T47D (cell line): ENCODE results near the gene ATF4.

ENCODE experiments used
- DNase-seq, 2 experiments: peaks; one replicate each; pipeline versions ENCODE4 v3.0.0 to v3.0.0-alpha.2; 2011 to 2012; ENCODE audit warnings: low read depth in 1 of 2, low spot score in 1 of 2
- JUND ChIP-seq: IDR thresholded peaks from 2 replicates; pipeline ENCODE4 v1.6.1; 2012; ENCODE audit warnings: low read depth
- in situ Hi-C: cut with HindIII; loops from 2 replicates; pipeline ENCODE4 v1.10.0; 2016; ENCODE audit warnings: low sequenced_read_pairs, low pct_unique_long_range_greater_than_20kb

Gene ATF4

DNA sequence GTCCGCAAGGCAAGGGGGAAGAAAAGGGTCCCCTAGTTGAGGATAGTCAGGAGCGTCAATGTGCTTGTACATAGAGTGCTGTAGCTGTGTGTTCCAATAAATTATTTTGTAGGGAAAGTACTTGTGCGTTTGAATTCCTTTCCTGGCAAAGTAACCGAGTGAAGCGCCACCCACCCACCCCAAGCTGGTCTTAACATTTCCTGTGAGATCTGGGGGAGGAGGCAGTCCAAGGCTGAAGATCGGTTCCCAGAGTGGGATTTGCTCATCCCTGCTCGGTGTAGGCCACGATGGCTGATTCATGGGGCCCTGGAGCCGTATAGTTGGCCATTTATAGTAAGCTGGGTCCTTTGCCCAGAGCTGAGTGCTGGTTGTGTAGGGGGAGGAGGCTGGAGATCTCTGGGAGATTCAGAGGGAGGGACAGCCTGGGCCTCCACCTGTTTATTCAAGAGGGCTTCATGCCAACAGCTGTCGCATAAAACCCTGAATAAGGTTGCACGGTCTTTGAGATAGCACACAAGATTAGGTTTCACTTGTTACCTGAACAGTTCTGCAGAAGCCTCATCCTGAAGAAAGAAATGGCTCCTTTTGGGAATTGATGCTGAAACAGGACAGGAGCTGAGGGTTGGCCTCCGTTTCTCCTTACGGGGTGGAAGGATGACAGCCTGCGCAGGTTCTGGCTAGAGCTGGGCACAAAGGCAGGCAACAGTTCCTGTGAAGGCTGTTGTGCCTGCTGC lies 2.4 kb downstream of the ATF4 start:
- DNase-seq: peak in 1 of 2 experiments; percentile 77
- in situ Hi-C loops: no loop called here
- no peak for TF ChIP-seq JUND

DNA sequence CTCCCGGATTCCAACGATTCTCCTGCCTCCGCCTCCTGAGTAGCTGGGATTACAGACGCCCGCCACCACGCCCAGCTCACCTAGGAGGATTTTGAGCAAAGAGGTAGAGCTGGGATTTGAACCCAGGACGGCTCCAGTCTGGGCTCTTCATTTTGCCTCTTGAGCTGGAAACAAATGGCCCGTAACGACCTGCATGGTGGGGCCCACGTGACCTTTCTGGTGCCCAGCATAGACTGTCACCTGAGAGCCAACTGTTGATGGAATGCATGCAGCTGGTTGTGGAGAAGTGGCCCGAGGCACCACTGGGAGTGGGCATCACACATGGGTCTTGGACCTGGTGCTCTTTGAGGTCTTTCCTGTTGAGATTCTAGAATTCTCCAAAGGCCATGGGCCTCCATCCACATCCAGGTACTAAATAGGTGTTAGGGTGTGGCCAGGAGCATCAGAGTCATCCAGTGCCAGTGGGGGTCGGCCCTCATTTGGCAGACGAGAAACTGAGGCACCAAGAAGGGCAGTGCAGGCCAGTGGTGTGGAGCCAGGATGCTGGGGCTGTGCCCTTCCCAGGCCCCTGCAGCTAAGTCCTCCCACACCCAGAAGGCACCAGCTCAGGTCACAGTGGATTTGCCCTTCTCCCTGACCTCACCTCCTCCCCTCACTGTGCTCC lies 3.9 kb downstream of the ATF4 start:
- DNase-seq: no peak
- in situ Hi-C loops: no loop called here
- TF ChIP-seq JUND: no peak

DNA sequence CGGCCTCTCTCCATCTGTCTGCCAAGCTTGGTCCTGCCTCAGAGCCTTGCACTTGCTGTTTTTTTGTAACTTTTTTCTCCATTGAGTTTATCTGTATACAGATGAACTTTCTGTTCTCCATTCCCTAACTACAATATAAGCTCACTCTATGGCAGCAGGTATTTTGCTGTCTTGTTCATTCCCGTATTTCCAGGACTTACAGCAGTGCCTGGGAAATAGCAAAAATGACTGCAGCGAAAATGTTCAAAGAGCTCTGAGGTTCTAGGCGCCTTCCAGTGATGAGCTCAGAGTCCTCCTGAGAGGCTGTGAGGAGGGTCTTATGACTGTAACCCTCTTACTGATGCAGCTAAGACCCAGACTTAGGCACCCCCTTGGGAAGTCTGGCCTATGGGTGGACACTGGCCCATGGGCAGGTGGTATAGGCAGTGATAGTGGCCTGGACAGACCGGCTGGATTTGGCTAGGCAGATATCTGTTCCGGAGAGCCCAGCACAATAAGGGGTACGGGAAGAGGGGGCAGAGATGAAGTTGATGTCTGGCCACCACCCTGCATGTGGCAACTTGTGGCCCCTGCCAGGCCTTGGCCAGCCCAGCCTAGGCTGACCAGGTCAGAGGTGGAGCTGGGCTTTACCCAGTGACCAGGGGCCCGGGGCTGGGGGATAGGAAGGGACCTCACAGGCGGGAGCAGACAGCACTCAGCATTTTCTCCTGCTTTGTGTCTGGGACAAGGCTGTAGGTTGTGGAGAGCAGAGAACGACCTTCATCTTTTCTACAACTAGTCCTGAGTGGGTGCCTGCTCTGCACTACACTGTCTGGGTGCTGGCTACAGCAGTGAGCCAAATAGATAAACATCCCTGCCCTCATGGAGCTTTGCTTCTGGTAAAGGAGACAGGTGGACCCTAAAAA lies 4.6 kb downstream of the ATF4 start:
- DNase-seq: no peak
- in situ Hi-C loops: no loop called here
- no peak for TF ChIP-seq JUND

DNA sequence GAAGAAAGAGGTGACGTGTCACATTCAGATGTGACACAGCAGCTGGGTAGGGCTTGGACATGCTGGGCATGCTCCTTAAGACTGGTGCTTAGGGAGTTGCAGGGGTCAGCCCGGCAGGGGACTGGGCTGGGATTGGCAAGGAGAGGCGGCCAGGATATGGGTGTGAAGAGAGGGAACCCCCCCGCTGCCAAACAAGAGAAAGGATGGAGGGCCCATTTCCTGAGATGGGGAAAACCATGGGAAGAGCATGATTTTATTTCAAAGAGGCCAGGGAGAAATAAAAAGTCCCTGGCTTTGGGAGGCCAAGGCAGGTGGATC lies 5.3 kb downstream of the ATF4 start:
- TF ChIP-seq JUND: no peak
- DNase-seq: no peak
- in situ Hi-C loops: no loop called here

- DNase-seq: no peak
- no peak for TF ChIP-seq JUND
- in situ Hi-C loops: no loop called here
Observed at GRCh38 chr22:39526736-39527171, 6.4 kb downstream of the ATF4 start.

GRCh38 chr22:39527481-39527961 lies 7.2 kb downstream of the ATF4 start:
- in situ Hi-C loops: no loop called here
- DNase-seq: peak in 1 of 2 experiments; percentile 81
- no peak for TF ChIP-seq JUND

- DNase-seq: no peak
- in situ Hi-C loops: no loop called here
Observed at GRCh38 chr22:39528080-39528661, 7.8 kb downstream of the ATF4 start.

DNA sequence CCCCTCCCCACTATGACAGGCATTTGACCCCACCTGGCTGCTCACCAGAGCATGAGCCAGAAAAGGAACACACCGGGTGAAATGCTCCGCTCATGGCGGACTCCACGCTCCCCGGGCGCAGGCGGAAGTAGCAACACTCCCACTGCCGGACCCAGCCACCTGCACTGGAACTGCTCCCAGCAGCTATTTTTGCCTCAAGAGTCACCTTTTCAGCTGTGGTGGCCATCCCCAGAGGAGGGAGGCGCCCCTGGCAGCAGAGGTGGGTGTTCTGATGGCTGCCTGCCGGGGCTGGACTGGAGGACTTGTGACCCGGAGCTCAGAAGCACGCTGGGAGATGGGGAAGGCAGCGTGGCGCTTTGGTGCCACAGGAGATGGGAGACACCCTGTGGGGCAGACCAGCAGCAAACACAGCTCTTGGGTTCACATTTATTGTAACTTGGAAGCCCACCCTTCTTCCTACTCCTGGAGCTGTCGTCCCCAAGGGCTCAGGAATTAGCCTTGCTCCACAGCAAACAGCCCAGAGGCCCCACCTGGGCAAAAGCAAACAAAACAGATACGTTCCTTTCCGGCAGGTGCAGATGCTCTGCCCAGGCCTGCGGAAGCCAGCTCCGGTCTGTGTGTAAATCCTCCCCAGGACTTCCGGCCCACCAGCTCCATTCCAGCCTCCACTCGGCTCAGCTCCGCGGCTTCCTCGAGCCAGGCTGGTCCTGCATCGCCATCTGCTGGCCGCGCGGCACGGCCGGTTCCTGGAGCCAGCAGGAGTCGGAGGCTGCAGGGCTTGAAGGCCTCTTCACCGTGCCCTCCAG lies 8.5 kb downstream of the ATF4 start:
- in situ Hi-C loops: no loop called here
- peak in 1 of 2 experiments; percentile 92 for DNase-seq
- TF ChIP-seq JUND: peak; percentile 42; the same call in 1 of the 2 replicates

More at GRCh38 chr22:39528080-39528661, 7.8 kb downstream of the ATF4 start:
- no peak for TF ChIP-seq JUND

GRCh38 chr22:39529487-39529851 lies 9.1 kb downstream of the ATF4 start:
- in situ Hi-C loops: no loop called here
- no peak for DNase-seq
- TF ChIP-seq JUND: no peak

DNA sequence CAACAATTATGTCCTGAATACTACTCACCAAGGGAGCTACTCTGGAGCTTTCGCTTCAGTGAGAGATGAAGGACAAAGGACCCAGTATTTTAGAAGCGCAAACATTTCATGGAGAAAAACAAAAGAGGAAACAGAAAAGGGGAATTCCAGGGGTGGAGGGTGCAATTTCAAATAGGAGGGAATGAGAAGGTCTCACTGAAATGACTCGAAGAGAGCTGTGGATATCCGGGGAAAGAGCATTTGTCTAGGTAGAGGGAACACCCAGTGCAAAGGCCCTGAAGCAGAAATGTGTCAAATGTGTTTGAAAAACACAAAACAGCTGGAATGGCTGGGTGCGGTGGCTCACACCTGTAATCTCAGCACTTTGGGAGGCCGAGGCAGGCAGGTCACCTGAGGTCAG lies 9.8 kb downstream of the ATF4 start:
- no peak for TF ChIP-seq JUND
- no peak for DNase-seq
- in situ Hi-C loops: no loop called here

- in situ Hi-C loops: no loop called here
- TF ChIP-seq JUND: no peak
- DNase-seq: no peak
Observed at GRCh38 chr22:39530692-39531331, 10.4 kb downstream of the ATF4 start.
